CD14-positive monocyte (primary cell): ENCODE results near the gene ELMO1. TPM values are rescaled to one million over a fixed set of nuclear protein-coding genes. Genes with fewer than 3 reads are reported as not detected.

Source experiments
- DNase-seq, 3 donors: peaks; one replicate each; pipeline ENCODE4 v3.0.0-alpha.2; 2011 to 2022
- H2AFZ ChIP-seq: 2 replicates; pipeline ENCODE4 v1.6.0; 2012; ENCODE audit warnings: mild to moderate bottlenecking, low read depth, low read length, inconsistent platforms; ENCODE audit not compliant: insufficient read depth, poor library complexity, severe bottlenecking
- H3K27ac ChIP-seq, 2 donors: 1 replicate in 1 of 2; 2 replicates in 1 of 2; pipeline ENCODE4 v1.5.1; 2012 to 2013; ENCODE audit warnings: low read length in 2 of 2, control low read depth in 1 of 2, inconsistent platforms in 1 of 2, low read depth in 1 of 2, mild to moderate bottlenecking in 1 of 2
- H3K27me3 ChIP-seq, 2 donors: one replicate each; pipeline versions ENCODE4 v1.6.0 to v1.6.1; 2011 to 2013; ENCODE audit warnings: low read length in 2 of 2; ENCODE audit not compliant: control insufficient read depth in 2 of 2, insufficient read depth in 2 of 2
- H3K36me3 ChIP-seq, 2 donors: replicated peaks in 1 of 2; 1 replicate in 1 of 2; 2 replicates in 1 of 2; pipeline versions ENCODE4 v1.5.1 to v1.6.1; 2012 to 2013; ENCODE audit warnings: low read length in 2 of 2, control low read depth in 1 of 2, inconsistent platforms in 1 of 2, mild to moderate bottlenecking in 1 of 2; ENCODE audit not compliant: insufficient read depth in 2 of 2, control insufficient read depth in 1 of 2
- H3K4me1 ChIP-seq, 2 donors: 1 replicate in 1 of 2; 2 replicates in 1 of 2; pipeline versions ENCODE4 v1.5.1 to v1.6.1; 2012 to 2013; ENCODE audit warnings: low read length in 2 of 2, control low read depth in 1 of 2, inconsistent platforms in 1 of 2, mild to moderate bottlenecking in 1 of 2, moderate library complexity in 1 of 2; ENCODE audit not compliant: insufficient read depth in 2 of 2, control insufficient read depth in 1 of 2
- H3K4me2 ChIP-seq: replicated peaks from 2 replicates; pipeline ENCODE3; 2012; ENCODE audit warnings: low read length, moderate library complexity, mild to moderate bottlenecking; ENCODE audit not compliant: poor library complexity, severe bottlenecking; ENCODE audit errors: extremely low read depth
- H3K4me3 ChIP-seq, 3 experiments: fragments of 200-600 bp in 1 of 3; sonication (generic) in 1 of 3; replicated peaks in 1 of 3; 1 replicate in 2 of 3; 2 replicates in 1 of 3; pipeline ENCODE4 v1.5.1; 2011 to 2013; ENCODE audit warnings: low read length in 3 of 3, mild to moderate bottlenecking in 3 of 3, control low read depth in 2 of 3, low read depth in 2 of 3, inconsistent platforms in 1 of 3, moderate library complexity in 1 of 3
- H3K79me2 ChIP-seq: 2 replicates; pipeline ENCODE4 v1.6.0; 2012; ENCODE audit warnings: mild to moderate bottlenecking, control low read depth, inconsistent platforms, low read length, moderate library complexity; ENCODE audit not compliant: insufficient read depth
- H3K9ac ChIP-seq: 2 replicates; pipeline ENCODE4 v1.6.0; 2017; ENCODE audit warnings: low read length, mild to moderate bottlenecking; ENCODE audit not compliant: insufficient read depth, poor library complexity, severe bottlenecking
- H3K9me3 ChIP-seq, 2 donors: replicated peaks in 1 of 2; 1 replicate in 1 of 2; 2 replicates in 1 of 2; pipeline versions ENCODE4 v1.5.1 to v1.6.1; 2012 to 2013; ENCODE audit warnings: low read length in 2 of 2, control low read depth in 1 of 2; ENCODE audit not compliant: control insufficient read depth in 1 of 2, insufficient read depth in 1 of 2
- H4K20me1 ChIP-seq: 2 replicates; pipeline ENCODE4 v1.6.0; 2012; ENCODE audit warnings: mild to moderate bottlenecking, low read length, control low read depth, moderate library complexity; ENCODE audit not compliant: insufficient read depth
- H3K27ac Mint-ChIP-seq, 7 donors: one replicate each; pipeline ENCODE4 v1.8.0; 2020; ENCODE audit warnings: mild to moderate bottlenecking in 7 of 7, mixed read lengths in 7 of 7, moderate library complexity in 6 of 7, inconsistent platforms in 2 of 7
- H3K27me3 Mint-ChIP-seq, 3 donors: one replicate each; pipeline ENCODE4 v1.8.0; 2021 to 2022; ENCODE audit warnings: low read depth in 3 of 3, mild to moderate bottlenecking in 3 of 3, mixed read lengths in 3 of 3, moderate library complexity in 3 of 3, inconsistent platforms in 1 of 3
- H3K36me3 Mint-ChIP-seq, 2 donors: one replicate each; pipeline ENCODE4 v1.8.0; 2020; ENCODE audit warnings: mixed read lengths in 2 of 2, inconsistent platforms in 1 of 2, mild to moderate bottlenecking in 1 of 2
- H3K4me1 Mint-ChIP-seq: one replicate; pipeline ENCODE4 v1.8.0; 2020; ENCODE audit warnings: mild to moderate bottlenecking, mixed read lengths
- H3K4me3 Mint-ChIP-seq, 2 donors: one replicate each; pipeline ENCODE4 v1.8.0; 2020; ENCODE audit warnings: mild to moderate bottlenecking in 2 of 2, mixed read lengths in 2 of 2, moderate library complexity in 1 of 2
- H3K9me3 Mint-ChIP-seq, 7 donors: one replicate each; pipeline ENCODE4 v1.8.0; 2020 to 2022; ENCODE audit warnings: mixed read lengths in 7 of 7, mild to moderate bottlenecking in 6 of 7, moderate library complexity in 6 of 7, inconsistent platforms in 2 of 7
- CTCF ChIP-seq: fragments of 200-600 bp; IDR thresholded peaks from one replicate; pipeline ENCODE4 v1.8.0; 2022; ENCODE audit warnings: antibody characterized with exemption, mild to moderate bottlenecking
- WGBS: methylation state at CpG from one replicate; pipeline ENCODE4 v1.1.5; 2013; ENCODE audit warnings: missing lambda C conversion rate; ENCODE audit not compliant: insufficient coverage; 5-methylcytosine and 5-hydroxymethylcytosine counted together
- intact Hi-C, 2 donors: fragments of 100-400 bp; cut with micrococcal nuclease; formaldehyde crosslinking; loops; one replicate each; pipeline versions ENCODE4 v1.15.0 to v1.15.1; 2023
- polyA plus RNA-seq, 3 donors: library from polyadenylated mRNA; depleted of rRNA in 1 of 3; unstranded in 2 of 3; stranded (reverse) in 1 of 3; fragments of 300-500 nt in 2 of 3; fragments of >200 nt in 1 of 3; fragmentation: Illumina TruSeq in 2 of 3; gene quantifications; 1 replicate in 2 of 3; 2 replicates in 1 of 3; pipeline ENCODE4 v1.2.3, GENCODE V29; 2012 to 2021

The ELMO1 gene
- polyA plus RNA-seq, 3 donors, result 46.6 to 50.2 (median 46.7) TPM

- Histone ChIP-seq H3K4me3 (no peak overlapping the region), H3K4me1 (peaks cover 17 to 18% of the 10 kb centered on the region in 2 donors), H3K27me3 (no peaks in the 10 kb centered on the region), H3K4me2 (no peak overlapping the region), H2AFZ (no peak overlapping the region), H4K20me1 (peaks cover 77% of the 10 kb centered on the region), H3K9me3 (no peaks in the 10 kb centered on the region), H3K79me2 (peaks cover 7% of the 10 kb centered on the region), H3K27ac (no peak overlapping the region), H3K36me3 (no peaks in the 10 kb centered on the region), H3K9ac (no peak overlapping the region)
- DNase-seq, result no peak
- intact Hi-C loops, result no loop called here
- Mint-ChIP-seq H3K27me3 (no peaks in the 10 kb centered on the region), H3K4me3 (no peak overlapping the region), H3K36me3 (peaks cover 4 to 13% of the 10 kb centered on the region in 2 donors), H3K27ac (no peak overlapping the region), H3K9me3 (no peaks in the 10 kb centered on the region), H3K4me1 (peaks cover 28% of the 10 kb centered on the region)
- no CpG with 5 or more reads among the region's 3 CpGs for WGBS
- no peak for TF ChIP-seq CTCF
These were observed 400.0 kb downstream of the ELMO1 start for GRCh38 chr7:37048674-37049073.

DNA sequence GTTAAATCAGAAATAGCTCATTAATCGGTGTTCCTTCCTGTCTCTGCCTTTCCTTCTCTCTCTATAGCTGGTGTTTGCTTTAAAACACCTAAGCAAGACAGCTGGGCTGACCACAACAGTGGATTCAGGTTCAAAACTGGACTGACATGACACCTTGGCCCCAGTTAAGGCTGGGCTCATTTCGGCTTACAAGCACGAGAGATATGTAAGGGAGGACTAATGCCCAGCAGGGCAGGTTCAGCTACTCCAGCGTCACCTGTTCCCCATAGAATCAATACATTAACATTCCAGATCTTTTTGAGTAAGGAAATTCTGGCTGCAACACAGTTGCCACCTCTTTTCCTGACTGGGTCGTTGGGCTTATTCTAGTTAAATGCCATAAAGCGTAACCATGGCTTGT, 401.4 kb downstream of the ELMO1 start:
- TF ChIP-seq CTCF, result no peak
- peaks cover 10% of the 10 kb centered on the region in 2 donors for H3K36me3 Mint-ChIP-seq
- H3K4me3 ChIP-seq, result no peak overlapping the region
- H4K20me1 ChIP-seq, result peaks cover 76% of the 10 kb centered on the region
- no peak overlapping the region for H3K27ac Mint-ChIP-seq
- no peaks in the 10 kb centered on the region for H3K27me3 ChIP-seq
- no peak for DNase-seq
- no peaks in the 10 kb centered on the region for H3K27me3 Mint-ChIP-seq
- H3K36me3 ChIP-seq, result peaks cover 0 to 7% of the 10 kb centered on the region in 2 donors
- H3K79me2 ChIP-seq, result peaks cover 7% of the 10 kb centered on the region
- no peak overlapping the region for H3K9ac ChIP-seq
- no peak overlapping the region for H3K4me2 ChIP-seq
- intact Hi-C loops, result no loop called here
- no peak overlapping the region for H2AFZ ChIP-seq
- H3K9me3 ChIP-seq, result no peaks in the 10 kb centered on the region
- peaks cover 28% of the 10 kb centered on the region for H3K4me1 Mint-ChIP-seq
- H3K27ac ChIP-seq, result no peak overlapping the region
- no peak overlapping the region for H3K4me3 Mint-ChIP-seq
- 40% methylated on average over 1 of the region's 6 CpGs for WGBS
- H3K9me3 Mint-ChIP-seq, result no peaks in the 10 kb centered on the region
- peaks cover 17 to 18% of the 10 kb centered on the region in 2 donors for H3K4me1 ChIP-seq
